ENCODE data around the gene ADCY10.
"Not testable (repeated sequence)": the region's sequence is repeated elsewhere in the genome, so short reads cannot be mapped to it uniquely, and the experiment has no call there.

GRCh38 chr1:167863191-167863920, 50.6 kb downstream of the ADCY10 start:
- not testable (repeated sequence) for TF ChIP-seq CREB1 (CRISPR knock-in tag; IDR thresholded peaks at IDR 0.05; ENCODE audit: low read depth); CTCF (conservative IDR thresholded peaks at IDR 0.05; ENCODE audit: low read depth in 2 of 2); EZH2 (IDR thresholded peaks at IDR 0.05; ENCODE audit: low read depth, unreplicated experiment); REST (IDR thresholded peaks at IDR 0.05; ENCODE audit: unreplicated experiment); ZNF331 (CRISPR knock-in tag; IDR thresholded peaks at IDR 0.05; ENCODE audit: low read depth); POLR2AphosphoS5 (IDR thresholded peaks at IDR 0.05; ENCODE audit: low read depth); EZH2phosphoT487 (IDR thresholded peaks at IDR 0.05; ENCODE audit: unreplicated experiment); JUNB (IDR thresholded peaks at IDR 0.05; ENCODE audit: unreplicated experiment); ZNF114 (CRISPR knock-in tag; IDR thresholded peaks at IDR 0.05); STAT1 (IDR thresholded peaks at IDR 0.05; ENCODE audit: unreplicated experiment); ETS1 (IDR thresholded peaks at IDR 0.05)

Data from GM23338 (cell line).